HG02759 (cell line): ENCODE data around the gene CNTN5.

Experiments used
- ATAC-seq: cut with Tn5 transposase; IDR thresholded peaks from one replicate; pipeline ENCODE4 v1.9.1; 2021; ENCODE audit warnings: mild to moderate bottlenecking, moderate library complexity; ENCODE audit not compliant: unreplicated experiment

CNTN5 gene

GRCh38 chr11:99887481-99887880 lies 866.7 kb downstream of the CNTN5 start:
- ATAC-seq: no peak

GRCh38 chr11:99893811-99894210 lies 873.1 kb downstream of the CNTN5 start:
- no peak for ATAC-seq

- ATAC-seq: no peak
These were observed 880.4 kb downstream of the CNTN5 start for GRCh38 chr11:99901175-99901574.

GRCh38 chr11:99911116-99911515 lies 890.4 kb downstream of the CNTN5 start:
- ATAC-seq: no peak

GRCh38 chr11:99916078-99916477 lies 895.3 kb downstream of the CNTN5 start:
- no peak for ATAC-seq

GRCh38 chr11:99918761-99919160 lies 898.0 kb downstream of the CNTN5 start:
- ATAC-seq: no peak

- ATAC-seq: no peak
These were observed 900.2 kb downstream of the CNTN5 start for GRCh38 chr11:99920956-99921355.

GRCh38 chr11:99925968-99926367 lies 905.2 kb downstream of the CNTN5 start:
- no peak for ATAC-seq

GRCh38 chr11:99932684-99933083 lies 911.9 kb downstream of the CNTN5 start:
- no peak for ATAC-seq

GRCh38 chr11:99934008-99934407 lies 913.3 kb downstream of the CNTN5 start:
- ATAC-seq: no peak

GRCh38 chr11:99937330-99937729 lies 916.6 kb downstream of the CNTN5 start:
- ATAC-seq: no peak

- ATAC-seq: no peak
These were observed 932.1 kb downstream of the CNTN5 start for GRCh38 chr11:99952816-99953215.

GRCh38 chr11:99960536-99960935 lies 939.8 kb downstream of the CNTN5 start:
- no peak for ATAC-seq

- no peak for ATAC-seq
These were observed 947.6 kb downstream of the CNTN5 start for GRCh38 chr11:99968336-99968735.

GRCh38 chr11:99973993-99974392 lies 953.2 kb downstream of the CNTN5 start:
- ATAC-seq: no peak

GRCh38 chr11:99979042-99979441 lies 958.3 kb downstream of the CNTN5 start:
- no peak for ATAC-seq

- ATAC-seq: no peak
These were observed 967.2 kb downstream of the CNTN5 start for GRCh38 chr11:99987821-99988470.

GRCh38 chr11:99988471-99988837 lies 967.7 kb downstream of the CNTN5 start:
- ATAC-seq: no peak

GRCh38 chr11:100003985-100004384 lies 983.2 kb downstream of the CNTN5 start:
- ATAC-seq: no peak

- ATAC-seq: no peak
These were observed 983.8 kb downstream of the CNTN5 start for GRCh38 chr11:100004541-100004940.

- ATAC-seq: no peak
These were observed 987.7 kb downstream of the CNTN5 start for GRCh38 chr11:100008417-100008816.

GRCh38 chr11:100009728-100010127 lies 989.0 kb downstream of the CNTN5 start:
- ATAC-seq: no peak

- ATAC-seq: peak; percentile 50
These were observed 989.6 kb downstream of the CNTN5 start for GRCh38 chr11:100010393-100010792.
